Tongue (tissue), 2 donors: Measurements from ENCODE around the gene KCTD1. TPM values are rescaled to one million over a fixed set of nuclear protein-coding genes. Genes with fewer than 3 reads are reported as not detected.

Source experiments
- DNase-seq: peaks from one replicate; pipeline ENCODE4 v3.0.0-alpha.2; 2015
- total RNA-seq: library from RNA; depleted of rRNA; stranded (reverse); fragments of >200 nt; gene quantifications from one replicate; pipeline ENCODE4 v1.2.3, GENCODE V29; 2014

Gene KCTD1
- 12.3 TPM for total RNA-seq

DNA sequence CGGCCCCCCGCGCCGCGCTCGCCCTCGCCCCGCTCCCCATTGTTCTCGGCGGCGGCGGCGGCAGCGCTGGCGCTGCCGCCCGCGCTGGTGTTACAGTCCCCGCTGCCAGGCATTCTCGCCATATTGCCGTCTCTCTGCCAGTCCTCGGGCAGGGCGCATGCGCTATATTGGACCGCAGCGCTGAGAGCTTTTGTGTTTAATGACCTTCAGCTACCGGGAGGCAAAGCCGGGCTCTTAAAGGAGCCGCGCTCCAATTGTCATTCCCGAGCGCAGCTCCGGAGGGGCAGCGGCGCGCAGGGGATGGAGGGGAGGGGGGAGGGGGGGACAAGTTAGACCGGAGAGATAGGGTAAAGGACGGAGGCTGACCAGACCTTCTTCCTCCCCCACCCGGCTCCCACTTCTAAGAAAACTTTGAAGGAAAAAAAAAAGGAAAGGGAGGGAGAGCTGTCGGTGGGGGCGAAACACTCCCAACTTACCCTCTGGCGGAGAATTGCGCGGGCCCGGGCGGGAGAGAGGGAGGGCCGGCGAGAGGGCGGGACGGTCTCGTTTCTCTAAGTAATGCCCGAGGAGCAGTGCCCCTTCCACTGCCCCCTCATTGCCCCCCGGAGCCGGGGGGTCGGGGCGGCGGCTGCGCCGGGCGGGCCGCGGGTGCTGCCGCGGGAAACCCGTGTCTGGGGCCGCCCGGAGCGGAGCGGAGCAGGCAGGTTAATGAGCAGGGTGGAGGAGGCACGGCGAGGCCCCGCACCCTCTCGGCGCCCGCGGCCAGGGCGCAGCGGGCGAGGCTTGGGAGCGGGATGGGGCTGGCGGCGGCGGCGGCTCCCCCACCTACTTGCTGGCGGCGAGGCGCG, at the start of gene KCTD1:
Gene KCTD1 (minus strand): TSS at position 139 of the 848 bp plus-strand sequence. CDS start 17 bp downstream, at position 122.
- DNase-seq: peak; percentile 93

DNA sequence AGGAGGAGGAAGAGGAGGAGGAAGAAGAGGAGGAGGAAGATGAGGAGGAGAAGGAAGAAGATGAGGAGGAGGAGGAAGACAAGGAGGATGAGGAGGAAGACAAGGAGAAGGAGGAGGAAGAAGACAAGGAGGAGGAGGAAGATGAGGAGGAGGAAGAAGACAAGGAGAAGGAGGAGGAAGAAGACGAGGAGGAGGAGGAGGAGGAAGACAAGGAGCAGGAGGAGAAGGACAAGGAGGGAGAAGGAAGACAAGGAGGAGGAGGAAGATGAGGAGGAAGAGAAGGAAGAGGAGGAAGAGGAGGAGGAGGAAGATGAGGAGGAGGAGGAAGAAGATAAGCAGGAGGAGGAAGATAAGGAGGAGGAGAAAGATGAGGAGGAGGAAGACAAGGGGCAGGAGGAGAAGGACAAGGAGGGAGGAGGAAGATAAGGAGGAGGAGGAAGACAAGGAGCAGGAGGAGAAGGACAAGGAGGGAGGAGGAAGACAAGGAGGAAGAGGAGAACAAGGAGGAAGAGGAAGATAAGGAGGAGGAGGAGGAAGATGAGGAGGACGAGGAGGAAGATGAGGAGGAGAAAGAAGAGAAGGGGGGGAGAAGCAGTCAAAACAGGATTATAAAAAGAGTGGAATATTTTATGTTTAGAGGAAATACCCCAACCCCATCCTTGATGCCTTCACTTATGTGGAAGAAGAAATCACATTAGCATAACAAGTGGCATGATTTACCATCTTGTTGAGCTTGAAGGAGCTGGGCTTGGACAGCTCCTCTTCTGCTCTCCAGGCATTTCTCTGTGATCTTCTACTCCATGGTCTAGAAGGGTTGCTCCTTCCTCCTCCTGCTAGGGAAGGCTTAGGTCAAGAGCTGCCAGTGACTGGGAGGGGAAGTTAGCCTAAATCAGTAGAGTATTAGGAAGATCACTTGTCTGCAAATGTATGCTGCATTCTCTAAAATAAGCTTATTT, 45.3 kb upstream of the KCTD1 start:
- no peak for DNase-seq

DNA sequence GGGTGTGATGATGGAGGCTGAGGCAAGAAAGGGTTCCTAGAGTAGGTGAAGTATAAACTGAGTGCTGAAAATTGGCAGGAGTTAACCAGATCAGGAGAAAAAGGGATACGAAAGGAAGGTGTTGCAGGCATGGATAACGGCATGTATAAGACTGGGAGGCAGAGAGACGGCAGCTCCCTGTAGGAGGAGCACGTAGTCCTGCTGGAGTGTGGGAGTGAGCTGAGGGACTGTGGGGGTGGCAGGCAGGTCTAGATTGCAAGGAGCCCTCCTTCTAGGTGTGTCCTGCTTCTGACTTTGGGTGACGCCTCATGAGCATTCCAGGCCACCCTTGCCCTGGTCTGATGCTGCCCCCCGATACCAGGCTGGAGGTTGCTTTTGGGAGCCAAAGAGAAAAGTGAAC, 36.4 kb upstream of the KCTD1 start:
- DNase-seq: no peak

DNA sequence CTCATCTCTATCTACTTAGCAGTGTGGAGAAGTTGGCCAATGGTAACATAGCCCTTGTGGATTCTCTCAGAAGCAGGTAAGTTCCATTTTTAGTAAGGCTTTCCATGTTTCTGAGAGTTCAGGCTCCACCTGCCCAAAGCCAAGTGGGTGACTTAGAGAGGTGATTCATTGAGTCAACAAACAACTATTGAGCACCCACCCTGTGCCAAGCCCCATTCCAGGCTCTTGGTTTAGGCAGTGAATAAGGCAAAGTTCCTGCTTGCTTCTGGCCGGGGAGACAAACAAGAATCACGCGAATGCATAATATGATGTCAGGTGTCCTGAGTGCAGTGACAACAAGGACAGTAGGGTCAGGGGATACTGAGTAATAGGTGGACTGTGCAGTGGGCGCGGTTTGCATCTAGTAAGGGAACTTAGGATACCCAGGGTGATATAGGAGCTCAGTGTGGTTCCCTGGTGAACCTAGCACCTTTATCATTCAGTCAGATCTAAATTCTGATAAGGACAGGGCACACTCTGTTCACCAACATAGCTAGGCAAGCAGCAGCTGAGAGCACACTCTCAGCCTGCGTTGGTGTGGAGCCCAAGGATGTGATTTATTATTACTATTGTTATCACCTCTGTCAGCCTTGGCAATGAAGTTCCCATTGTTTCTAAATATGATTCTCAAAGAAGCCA, 31.7 kb upstream of the KCTD1 start:
- DNase-seq: no peak

DNA sequence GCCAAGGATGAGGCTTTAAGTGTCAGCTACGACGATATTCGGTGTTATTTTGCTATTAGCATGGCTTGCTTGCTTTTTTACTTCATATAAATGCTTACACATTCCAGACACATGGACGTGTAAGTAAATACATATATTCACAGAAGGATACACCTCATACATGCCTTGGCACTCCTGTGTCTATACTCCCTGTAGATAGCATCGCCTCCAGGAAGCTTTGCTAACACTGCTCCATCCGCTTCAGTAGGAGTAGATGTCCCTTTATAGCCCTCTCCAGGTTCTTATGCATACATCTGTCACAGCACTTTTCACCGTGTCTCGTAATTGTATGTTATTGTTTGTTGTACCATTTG, 27.5 kb upstream of the KCTD1 start:
- no peak for DNase-seq

DNA sequence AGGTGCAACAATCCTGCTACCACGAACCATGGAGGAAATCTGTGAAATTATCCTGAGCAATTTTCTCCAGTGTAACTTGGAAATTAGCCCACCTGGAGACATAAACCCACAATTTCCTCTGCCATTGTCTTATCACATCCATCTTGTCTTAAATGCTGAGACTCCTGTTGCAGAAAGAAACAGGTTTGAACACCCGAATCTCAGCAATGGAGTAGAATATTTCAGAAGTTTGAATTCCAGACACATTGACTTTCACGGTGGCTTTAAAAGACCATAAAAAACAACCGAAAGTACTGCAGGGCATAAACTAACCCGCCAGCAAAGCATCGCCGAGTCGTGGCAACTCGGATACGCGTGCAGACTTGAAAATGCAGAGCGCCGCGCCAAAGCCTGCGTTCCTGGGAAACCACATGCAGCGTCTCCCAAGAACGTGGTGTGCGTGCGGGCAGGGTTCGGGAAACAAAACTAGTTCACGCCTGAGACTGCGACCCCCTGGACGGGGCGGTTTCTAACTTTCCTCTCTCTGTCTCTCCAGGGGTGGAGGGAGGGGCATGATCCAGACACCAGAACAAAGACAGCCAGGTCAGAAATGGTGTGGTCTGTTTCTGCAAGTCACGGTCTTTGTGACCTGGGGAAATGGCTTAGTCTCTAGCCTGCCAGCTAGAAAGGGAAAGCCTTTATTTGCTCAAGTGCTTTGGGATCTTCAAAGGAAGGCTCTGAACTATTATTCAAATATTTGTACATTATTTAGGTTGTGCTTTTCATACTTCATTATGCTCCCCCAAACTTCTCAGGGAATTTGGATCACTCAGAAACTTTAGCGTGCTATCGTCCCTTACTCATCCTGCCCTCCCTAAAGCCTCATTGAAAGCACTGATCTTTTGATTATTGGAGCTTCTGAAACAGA, 26.9 kb upstream of the KCTD1 start:
- DNase-seq: peak; percentile 72

DNA sequence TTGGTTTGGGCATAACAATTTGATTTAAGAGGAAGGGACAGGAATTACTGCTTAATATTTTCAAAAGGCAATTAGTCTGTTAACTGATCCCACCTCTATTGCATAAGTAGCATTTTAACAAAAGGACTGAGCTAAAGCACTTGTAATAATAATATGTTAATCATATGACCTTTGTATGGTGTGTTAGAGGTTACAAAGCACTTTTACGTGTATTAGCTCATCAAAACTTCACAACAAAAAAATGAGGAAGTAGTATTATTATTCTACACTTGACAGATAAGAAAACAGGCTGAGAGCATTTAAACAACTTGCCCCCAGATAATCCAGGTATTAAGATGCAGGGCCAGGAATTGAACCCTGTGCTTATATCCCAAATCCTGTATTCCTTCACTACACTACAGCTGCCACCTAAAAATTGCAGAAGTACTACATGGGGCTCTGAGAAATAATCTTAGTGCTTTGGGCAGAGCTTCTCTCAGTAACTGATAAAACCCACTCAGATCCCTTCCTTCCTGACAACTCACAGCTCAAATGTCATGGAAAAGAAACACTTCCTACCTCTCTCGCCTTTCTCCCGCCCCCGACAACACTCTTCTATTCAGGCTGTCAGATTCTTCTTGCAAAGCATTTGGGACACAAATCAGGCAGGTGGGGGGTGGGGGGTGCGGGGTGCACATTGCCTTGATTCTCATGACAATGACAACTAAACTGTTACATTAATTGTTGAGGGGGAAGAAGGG, 20.7 kb upstream of the KCTD1 start:
- no peak for DNase-seq

DNA sequence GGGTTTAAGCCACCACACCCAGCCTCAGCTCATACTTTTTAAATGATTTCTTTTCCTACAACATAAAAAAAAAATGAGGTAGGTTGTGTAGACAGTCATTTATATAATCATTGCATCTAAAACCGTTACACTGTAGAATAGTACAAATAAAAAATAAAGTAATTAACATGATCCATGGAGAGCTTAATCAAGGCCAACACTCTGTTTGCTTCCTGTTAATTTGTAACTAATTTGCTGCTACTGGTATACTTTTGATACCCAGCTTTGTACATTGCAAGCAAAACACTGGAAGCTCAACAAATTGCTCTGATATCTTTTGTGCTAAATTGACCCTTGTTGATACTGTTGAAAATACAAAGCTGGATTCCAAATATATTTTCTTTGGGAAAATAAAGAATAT, 20.2 kb upstream of the KCTD1 start:
- DNase-seq: no peak

DNA sequence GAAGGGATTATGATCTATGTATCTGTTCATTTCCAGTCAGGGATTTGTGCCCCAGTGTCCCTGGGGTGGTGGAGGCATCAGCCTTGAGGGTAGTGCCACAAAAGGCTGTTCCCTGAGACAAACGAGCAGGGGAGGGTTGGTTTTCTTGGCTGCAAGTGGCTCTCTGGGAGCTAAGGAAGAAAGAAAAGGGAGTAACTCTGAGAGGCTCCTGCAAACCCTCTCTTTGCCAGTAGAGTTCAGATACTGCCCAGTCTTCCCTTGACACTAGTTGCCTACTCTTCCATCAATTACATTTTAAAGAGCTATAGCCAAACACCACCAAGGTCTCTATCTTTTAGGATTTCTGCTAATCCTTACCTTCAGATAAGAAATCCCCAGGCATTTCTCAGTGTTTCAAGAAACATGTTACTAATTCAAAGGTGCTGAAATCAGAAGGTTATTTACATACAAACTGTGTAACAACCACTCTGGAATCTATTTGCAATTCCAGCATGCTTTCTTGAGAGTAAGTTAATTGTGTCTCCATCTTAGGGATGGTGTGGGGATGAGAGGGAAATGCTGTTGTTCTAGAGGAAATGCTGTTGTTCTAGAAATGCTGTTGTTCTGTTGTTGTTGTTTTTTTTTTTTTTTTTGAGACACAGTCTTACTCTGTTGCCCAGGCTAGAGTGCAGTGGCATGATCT, 18.7 kb upstream of the KCTD1 start:
- DNase-seq: no peak

DNA sequence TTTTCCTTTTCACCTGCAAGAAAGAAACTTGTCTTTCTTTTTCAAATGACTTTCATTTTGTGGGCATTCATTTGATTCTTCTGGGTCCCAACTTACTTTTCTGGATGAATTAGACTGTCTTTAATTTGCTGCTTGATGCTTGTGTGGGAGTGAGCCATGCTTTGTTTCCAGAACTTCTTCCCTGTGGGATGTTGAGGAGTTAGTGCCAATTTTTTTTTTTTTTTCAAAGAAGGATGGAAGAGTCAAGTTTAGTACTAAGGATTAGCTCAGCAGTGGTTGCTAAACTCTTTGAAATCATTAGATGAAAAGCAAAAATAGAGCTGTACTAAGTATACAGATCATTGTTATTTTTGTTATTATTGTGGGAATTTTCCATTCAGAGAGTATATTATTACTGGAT, 17.2 kb upstream of the KCTD1 start:
- DNase-seq: peak; percentile 37

DNA sequence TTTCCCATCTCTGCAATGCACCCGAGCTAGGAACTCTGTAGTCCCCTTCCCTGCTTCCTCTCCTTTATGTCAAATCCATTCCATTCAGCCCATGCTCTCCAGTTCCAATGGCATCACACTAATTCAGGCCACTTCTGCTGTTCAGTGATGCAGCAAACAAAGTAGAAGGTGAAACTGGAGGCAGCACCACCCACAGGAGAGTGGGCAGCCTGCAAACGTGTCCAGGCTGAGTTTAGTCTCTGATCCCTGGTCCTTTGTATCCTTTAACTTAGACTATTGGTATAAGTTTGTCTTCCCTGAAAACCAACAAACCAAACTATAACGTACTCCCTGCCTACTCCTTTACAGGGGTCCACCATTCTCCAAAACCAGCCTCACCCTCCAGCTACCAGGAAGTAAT, 14.7 kb upstream of the KCTD1 start:
- DNase-seq: no peak

DNA sequence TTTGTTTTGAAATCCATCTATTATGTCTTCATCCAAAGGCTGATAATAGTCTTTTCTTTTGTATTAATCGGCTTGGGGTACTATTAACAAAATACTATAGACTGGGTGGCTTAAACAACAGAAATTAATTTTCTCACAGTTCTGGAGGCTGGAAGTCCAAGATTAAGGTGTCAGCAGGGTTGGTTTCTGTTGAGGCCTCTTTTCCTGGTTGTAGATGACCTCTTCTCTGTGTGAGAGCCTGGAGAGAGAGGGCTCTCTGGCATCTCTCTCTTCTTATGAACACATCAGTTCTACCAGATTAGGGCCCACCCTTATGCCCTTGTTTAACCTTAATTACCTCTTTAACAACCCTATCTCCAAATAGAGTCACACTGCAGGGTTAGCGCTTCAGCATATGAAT, 14.2 kb upstream of the KCTD1 start:
- DNase-seq: no peak

DNA sequence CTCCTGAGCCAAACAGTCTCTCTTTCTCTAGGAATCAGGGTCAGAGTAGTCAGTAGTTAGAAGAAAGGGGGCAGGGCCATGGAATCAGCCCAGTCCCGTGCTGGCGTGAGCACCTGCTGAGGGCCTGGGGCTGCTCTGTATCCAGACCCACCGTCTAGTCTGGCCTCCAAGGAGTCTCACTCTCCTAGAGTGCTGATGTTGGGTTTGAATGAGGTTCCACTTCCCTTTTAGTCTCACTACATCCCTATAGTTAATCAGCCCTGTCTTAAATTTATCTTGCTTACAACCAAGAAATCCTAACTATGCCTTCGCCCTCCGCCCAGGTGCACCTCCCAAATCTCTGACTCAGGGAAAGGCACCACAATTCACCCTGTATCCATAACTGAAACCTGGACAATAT, 13.4 kb upstream of the KCTD1 start:
- DNase-seq: no peak

DNA sequence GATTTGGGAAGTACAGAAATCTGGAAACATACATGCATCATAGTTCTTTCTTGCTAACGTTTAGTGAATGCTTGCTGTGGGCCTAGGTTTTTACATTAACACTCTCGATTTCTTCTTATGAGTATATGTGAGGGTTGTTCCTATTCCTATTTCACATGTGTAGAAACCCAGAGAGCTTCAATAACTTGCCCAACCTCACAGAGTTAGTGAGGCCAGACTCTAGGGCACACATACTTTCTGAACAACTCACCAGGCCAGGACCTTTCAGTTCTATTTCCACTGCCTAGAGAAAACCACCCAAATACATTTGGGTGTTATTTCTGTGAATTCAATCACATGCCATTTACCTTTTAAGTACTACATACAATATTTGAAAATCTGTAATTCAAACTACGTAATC, 8.2 kb upstream of the KCTD1 start:
- no peak for DNase-seq

DNA sequence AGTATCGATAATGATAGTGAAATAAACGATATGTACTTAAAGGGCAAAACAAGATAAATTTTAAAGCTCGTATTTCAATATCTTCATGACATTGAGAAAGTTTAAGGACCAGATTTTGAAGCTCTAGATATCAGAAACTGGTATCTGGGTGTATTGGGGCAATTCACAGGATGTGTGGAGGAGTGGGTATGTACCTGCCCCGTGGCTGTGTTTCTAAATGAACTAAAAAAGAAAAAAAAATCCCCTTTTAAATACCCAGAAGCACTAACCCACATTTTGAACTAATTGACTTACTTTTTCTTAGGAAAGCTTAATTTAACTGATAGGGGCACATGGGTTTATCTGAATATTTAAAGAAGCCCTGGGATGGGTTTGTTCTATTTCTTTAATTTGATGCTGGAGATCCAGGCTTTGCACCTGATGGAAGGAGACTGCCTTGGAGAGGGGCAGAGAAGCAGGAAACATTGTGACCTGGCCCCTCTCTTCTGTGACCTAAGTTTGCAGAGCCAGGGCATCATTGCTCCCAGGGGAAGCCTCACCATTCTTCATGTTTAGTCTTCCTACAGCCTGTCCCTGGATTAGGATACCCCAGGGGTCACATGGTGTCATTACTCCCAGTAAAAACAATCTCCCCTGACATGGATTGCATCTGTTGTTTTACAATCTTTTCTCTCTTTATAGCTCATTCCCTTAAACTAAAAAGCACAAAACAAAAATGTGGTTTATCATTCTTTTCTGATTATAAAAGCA, 7.6 kb upstream of the KCTD1 start:
- DNase-seq: no peak

DNA sequence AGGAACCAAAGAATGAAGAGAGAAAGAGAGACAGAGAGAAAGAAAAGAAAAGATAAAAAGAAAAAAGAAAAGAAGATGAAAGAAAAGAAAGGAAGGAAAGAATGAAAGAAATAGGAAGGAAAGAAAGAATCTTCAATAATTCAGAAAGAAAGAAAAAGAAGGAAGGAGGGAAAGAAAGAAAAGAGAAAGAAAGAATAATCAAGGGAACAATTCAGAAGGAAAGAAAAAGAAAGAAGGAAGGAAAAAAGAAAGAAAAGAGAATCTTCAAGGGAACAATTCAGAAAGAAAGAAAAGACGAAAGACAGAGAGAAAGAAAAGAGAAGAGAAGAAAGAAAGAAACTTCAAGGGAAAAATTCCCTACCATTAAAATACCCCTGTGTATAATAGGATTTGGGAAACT, 5.6 kb upstream of the KCTD1 start:
- no peak for DNase-seq

DNA sequence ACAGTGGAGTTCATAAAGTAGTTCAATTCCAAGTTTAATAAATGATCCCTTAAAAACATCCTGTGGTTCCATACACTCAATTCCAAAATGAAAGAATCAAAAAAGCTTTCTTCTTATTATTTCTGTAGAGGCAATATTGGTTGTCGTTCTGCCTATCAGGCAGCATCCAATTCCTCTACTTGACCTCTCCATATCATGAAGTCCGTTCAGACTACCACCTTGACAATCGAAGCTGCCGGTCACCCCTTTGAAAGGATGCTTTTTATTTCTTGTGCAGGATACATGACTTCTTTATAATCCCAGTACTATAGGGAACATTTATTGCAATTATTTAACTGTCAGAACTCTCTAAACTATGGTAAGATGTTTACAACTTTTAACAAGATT, 3.3 kb upstream of the KCTD1 start:
- DNase-seq: peak; percentile 20

DNA sequence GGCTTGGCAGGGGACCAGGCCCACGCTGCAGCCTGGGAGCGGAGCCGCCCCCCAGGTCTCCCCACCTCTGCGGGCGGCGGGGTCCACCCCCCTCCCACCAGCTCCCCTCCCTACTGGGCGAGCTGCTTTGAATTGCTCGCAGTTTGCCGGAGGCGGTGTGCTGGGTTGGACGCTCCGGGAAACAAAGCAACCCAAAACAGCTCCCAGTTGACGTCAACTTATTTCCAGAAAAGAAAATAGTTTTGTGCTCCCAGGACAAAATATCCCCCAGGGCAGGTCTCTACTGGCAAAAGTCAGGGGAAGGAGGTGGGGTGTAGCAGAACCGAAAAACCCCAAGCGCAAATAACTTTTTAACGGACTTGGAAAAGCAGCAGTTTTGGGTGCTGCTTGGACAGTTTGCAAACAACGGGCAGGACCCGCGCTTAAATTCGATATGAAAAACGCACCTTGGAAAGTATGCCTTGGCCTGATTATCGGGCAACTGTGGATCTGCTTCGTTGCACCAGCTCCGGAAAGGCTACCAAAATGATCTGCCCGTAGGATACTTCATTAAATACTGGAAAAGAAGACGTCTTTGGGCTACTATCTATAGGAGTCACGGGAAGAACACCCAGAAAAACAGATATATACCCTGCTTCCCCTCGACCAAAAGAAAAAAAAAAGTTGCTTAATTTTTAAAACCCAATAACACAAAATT, 2.8 kb upstream of the KCTD1 start:
- DNase-seq: peak; percentile 51
